Spleen (tissue), 11 donors: ENCODE data around the gene MSANTD1. TPM values are rescaled to one million over a fixed set of nuclear protein-coding genes. Genes with fewer than 3 reads are reported as not detected.

Experiments
- DNase-seq: peaks from one replicate; pipeline ENCODE4 v3.0.0-alpha.2; 2020
- H3K27ac ChIP-seq, 8 donors: fragments of 200-600 bp; sonication (generic) in 7 of 8; 1 replicate in 4 of 8; 2 replicates in 4 of 8; pipeline versions ENCODE4 v1.5.0 to v1.8.0; 2016 to 2021; ENCODE audit warnings: inconsistent platforms in 4 of 8, mild to moderate bottlenecking in 4 of 8, moderate library complexity in 1 of 8
- H3K27me3 ChIP-seq, 7 donors: fragments of 200-600 bp; sonication (generic) in 6 of 7; replicated peaks in 1 of 7; 1 replicate in 4 of 7; 2 replicates in 3 of 7; pipeline versions ENCODE4 v1.5.0 to v1.8.0; 2016 to 2021; ENCODE audit warnings: inconsistent platforms in 3 of 7, mild to moderate bottlenecking in 1 of 7
- H3K36me3 ChIP-seq, 6 donors: fragments of 200-600 bp; sonication (generic) in 5 of 6; 1 replicate in 4 of 6; 2 replicates in 2 of 6; pipeline versions ENCODE4 v1.5.0 to v1.8.0; 2016 to 2021; ENCODE audit warnings: inconsistent platforms in 2 of 6
- H3K4me1 ChIP-seq, 6 donors: fragments of 200-600 bp; sonication (generic) in 5 of 6; 1 replicate in 3 of 6; 2 replicates in 3 of 6; pipeline versions ENCODE4 v1.5.0 to v1.8.0; 2016 to 2021; ENCODE audit warnings: inconsistent platforms in 3 of 6
- H3K4me3 ChIP-seq, 8 donors: fragments of 200-600 bp; sonication (generic) in 7 of 8; 1 replicate in 4 of 8; 2 replicates in 4 of 8; pipeline versions ENCODE4 v1.5.0 to v1.8.0; 2016 to 2021; ENCODE audit warnings: inconsistent platforms in 4 of 8, mild to moderate bottlenecking in 4 of 8, moderate library complexity in 2 of 8
- H3K9me3 ChIP-seq, 8 donors: fragments of 200-600 bp; sonication (generic) in 7 of 8; 1 replicate in 4 of 8; 2 replicates in 4 of 8; pipeline versions ENCODE4 v1.5.0 to v1.8.0; 2016 to 2021; ENCODE audit warnings: inconsistent platforms in 4 of 8
- POLR2A ChIP-seq, 3 donors: fragments of 450-650 bp; IDR thresholded peaks; one replicate each; pipeline ENCODE4 v1.5.1; 2017; ENCODE audit warnings: antibody characterized with exemption in 3 of 3, mild to moderate bottlenecking in 1 of 3
- POLR2AphosphoS5 ChIP-seq, 3 donors: sonication (generic); formaldehyde crosslinking; IDR thresholded peaks; one replicate each; pipeline ENCODE4 v1.5.1; 2017; ENCODE audit warnings: antibody characterized with exemption in 3 of 3
- WGBS, 5 donors: extraction: QIAGEN DNeasy Blood & Tissue Kit in 3 of 5; methylation state at CpG; one replicate each; pipeline versions ENCODE4 v1.1.5 to v1.1.7; 2013 to 2018; 5-methylcytosine and 5-hydroxymethylcytosine counted together
- intact Hi-C: fragments of 100-400 bp; cut with DNase I; formaldehyde crosslinking; loops from one replicate; pipeline ENCODE4 v1.15.0; 2023; ENCODE audit warnings: low total_unique reads
- polyA plus RNA-seq, 3 donors: library from polyadenylated mRNA; stranded (reverse); fragments of 200-250 nt; gene quantifications; one replicate each; pipeline ENCODE4 v1.2.1, GENCODE V29; 2013
- total RNA-seq, 7 donors: library from RNA; depleted of rRNA in 3 of 7; stranded (reverse); fragments of >200 nt in 3 of 7; fragmentation: NEBNext Ultra II Directional in 4 of 7; extraction: Animal tissue kit (Norgen Biotek cat#: 25700) in 4 of 7; gene quantifications; one replicate each; pipeline versions ENCODE4 v1.1.0 to v1.2.1, GENCODE V29; 2016 to 2021
- TF ChIP-seq, protein P1 (sequence below), 11 experiments: fragments of 200-600 bp in 7 of 11; fragments of 450-650 bp in 4 of 11; sonication (generic) in 4 of 11; IDR thresholded peaks in 8 of 11; conservative IDR thresholded peaks in 3 of 11; 1 replicate in 7 of 11; 2 replicates in 4 of 11; pipeline versions ENCODE4 v1.4.0 to v1.8.0; 2016 to 2021; ENCODE audit warnings: antibody characterized with exemption in 11 of 11, inconsistent platforms in 4 of 11, mild to moderate bottlenecking in 1 of 11
- donor health status: healthy with polysubstance abuse.
- donor health status: DM: no; HTN: no; CAD: no; lungs with moderate emphysema.
- donor health status: DM: no; HTN: no; CAD: no.
- donor health status: Bipolar disorder and iron deficiency.
- donor health status: healthy.
- donor health status: DM: no; HTN: no; CAD: no.
- donor health status: DM: yes; HTN: yes; CAD: no.

Gene MSANTD1
- total and polyA plus RNA-seq, 10 donors, result 0.41 to 2.8 (median 1.8) TPM

DNA sequence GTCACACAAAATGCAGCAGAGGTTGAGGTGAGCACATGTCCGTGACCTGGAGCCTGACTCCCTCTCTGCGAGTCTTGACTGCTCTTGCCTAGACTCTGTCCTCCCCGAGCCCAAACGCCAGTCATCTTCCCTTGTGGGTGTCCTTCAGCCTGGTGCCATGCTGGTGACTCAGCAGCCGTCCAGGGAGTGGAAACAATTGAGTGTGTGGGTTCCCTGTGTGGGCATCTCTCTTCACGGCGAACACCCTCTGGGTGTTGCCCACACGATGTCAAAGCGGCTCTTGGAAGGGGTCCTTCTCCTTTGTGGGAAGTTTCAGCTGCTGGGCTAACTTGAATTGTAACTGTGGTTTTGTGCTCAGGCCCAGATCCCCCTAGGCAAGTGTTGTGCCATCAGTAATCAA lies 17.5 kb upstream of the MSANTD1 start:
- H3K27ac ChIP-seq, result no peak overlapping the region

DNA sequence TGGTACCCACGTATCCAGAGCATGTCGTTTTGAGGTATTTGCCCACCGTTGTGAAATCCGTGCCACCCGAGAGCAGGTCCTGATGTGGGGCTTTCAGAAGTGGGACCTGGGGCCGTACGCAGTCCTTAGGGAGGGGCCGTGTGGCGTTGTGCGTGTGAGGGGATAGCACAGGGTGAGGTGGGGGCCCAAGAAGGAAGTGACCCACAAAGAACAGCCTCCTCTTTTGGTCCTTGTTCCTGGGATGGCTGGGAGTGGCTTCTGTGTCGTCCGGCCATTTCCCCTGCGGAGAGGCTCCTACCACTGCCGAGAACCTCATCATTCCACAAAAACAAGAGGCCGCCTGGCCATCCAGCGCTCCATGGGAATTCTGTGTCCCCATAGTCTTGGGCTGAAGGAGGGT lies 17.0 kb upstream of the MSANTD1 start:
- no peak overlapping the region for H3K4me3 ChIP-seq
- TF ChIP-seq, protein P1, sequence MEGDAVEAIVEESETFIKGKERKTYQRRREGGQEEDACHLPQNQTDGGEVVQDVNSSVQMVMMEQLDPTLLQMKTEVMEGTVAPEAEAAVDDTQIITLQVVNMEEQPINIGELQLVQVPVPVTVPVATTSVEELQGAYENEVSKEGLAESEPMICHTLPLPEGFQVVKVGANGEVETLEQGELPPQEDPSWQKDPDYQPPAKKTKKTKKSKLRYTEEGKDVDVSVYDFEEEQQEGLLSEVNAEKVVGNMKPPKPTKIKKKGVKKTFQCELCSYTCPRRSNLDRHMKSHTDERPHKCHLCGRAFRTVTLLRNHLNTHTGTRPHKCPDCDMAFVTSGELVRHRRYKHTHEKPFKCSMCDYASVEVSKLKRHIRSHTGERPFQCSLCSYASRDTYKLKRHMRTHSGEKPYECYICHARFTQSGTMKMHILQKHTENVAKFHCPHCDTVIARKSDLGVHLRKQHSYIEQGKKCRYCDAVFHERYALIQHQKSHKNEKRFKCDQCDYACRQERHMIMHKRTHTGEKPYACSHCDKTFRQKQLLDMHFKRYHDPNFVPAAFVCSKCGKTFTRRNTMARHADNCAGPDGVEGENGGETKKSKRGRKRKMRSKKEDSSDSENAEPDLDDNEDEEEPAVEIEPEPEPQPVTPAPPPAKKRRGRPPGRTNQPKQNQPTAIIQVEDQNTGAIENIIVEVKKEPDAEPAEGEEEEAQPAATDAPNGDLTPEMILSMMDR (IDR thresholded peaks at IDR 0.05 in 8 of 11, conservative IDR thresholded peaks at IDR 0.05 in 3 of 11), result no peak
- TF ChIP-seq POLR2A (IDR thresholded peaks at IDR 0.05) (no peak), POLR2AphosphoS5 (IDR thresholded peaks at IDR 0.05) (no peak)
- H3K4me1 ChIP-seq, result peaks cover 0 to under 1% (median under 1%) of the 10 kb centered on the region in 6 donors
- 90 to 96% (median 93%) methylated on average over 16 of the region's 16 CpGs for WGBS, 5 donors
- peaks cover 6 to 96% (median 91%) of the 10 kb centered on the region in 6 donors for H3K36me3 ChIP-seq
- no peaks in the 10 kb centered on the region for H3K9me3 ChIP-seq
- H3K27ac ChIP-seq, result no peak overlapping the region
- DNase-seq, result no peak
- intact Hi-C loops, result no loop called here
- H3K27me3 ChIP-seq, result no peaks in the 10 kb centered on the region

More for the DNA sequence above, 17.5 kb upstream of the MSANTD1 start:
- peaks cover 6 to 96% (median 87%) of the 10 kb centered on the region in 6 donors for H3K36me3 ChIP-seq
- WGBS, 5 donors, result 79 to 90% (median 84%) methylated on average over 5 to 9 of the region's 9 CpGs
- TF ChIP-seq POLR2A (IDR thresholded peaks at IDR 0.05) (no peak), POLR2AphosphoS5 (IDR thresholded peaks at IDR 0.05) (peak in 1 of 3 donors; percentile 7)
- no peaks in the 10 kb centered on the region for H3K9me3 ChIP-seq
- no peak overlapping the region for H3K4me3 ChIP-seq
- intact Hi-C loops, result no loop called here
- H3K4me1 ChIP-seq, result peaks cover 0 to 6% (median 3%) of the 10 kb centered on the region in 6 donors
- no peaks in the 10 kb centered on the region for H3K27me3 ChIP-seq
- no peak for DNase-seq

DNA sequence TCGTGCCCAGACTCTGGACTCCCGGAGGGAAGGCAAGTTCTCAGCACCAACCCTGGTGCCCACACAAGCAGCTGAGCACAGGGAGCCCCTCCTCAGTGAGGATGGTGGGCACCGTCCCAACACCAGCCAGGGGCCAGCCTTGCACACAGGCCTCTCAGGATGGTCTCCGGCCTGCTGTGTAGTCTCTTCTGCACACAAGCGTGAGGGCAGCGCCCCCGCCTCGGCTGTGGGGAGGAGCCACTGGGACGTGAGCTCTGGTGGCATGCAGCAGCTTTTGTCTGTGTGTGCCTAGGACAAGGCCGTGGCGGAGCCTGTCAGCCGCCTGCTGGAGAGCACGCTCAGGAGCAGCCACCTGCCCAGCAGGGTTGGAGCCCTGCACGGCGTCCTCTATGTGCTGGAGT lies 16.1 kb upstream of the MSANTD1 start:
- H3K4me3 ChIP-seq, result no peak overlapping the region
- H3K27me3 ChIP-seq, result no peaks in the 10 kb centered on the region
- DNase-seq, result no peak
- intact Hi-C loops, result no loop called here
- no peak overlapping the region for H3K27ac ChIP-seq
- 90 to 100% (median 94%) methylated on average over 1 to 15 of the region's 15 CpGs for WGBS, 5 donors
- peak in 2 of 3 donors; percentile 16 to 42 for TF ChIP-seq POLR2AphosphoS5 (IDR thresholded peaks at IDR 0.05)
- TF ChIP-seq, protein P1 (IDR thresholded peaks at IDR 0.05 in 8 of 11, conservative IDR thresholded peaks at IDR 0.05 in 3 of 11), result no peak
- no peaks in the 10 kb centered on the region for H3K4me1 ChIP-seq
- peaks cover 6 to 100% (median 95%) of the 10 kb centered on the region in 6 donors for H3K36me3 ChIP-seq
- no peaks in the 10 kb centered on the region for H3K9me3 ChIP-seq

DNA sequence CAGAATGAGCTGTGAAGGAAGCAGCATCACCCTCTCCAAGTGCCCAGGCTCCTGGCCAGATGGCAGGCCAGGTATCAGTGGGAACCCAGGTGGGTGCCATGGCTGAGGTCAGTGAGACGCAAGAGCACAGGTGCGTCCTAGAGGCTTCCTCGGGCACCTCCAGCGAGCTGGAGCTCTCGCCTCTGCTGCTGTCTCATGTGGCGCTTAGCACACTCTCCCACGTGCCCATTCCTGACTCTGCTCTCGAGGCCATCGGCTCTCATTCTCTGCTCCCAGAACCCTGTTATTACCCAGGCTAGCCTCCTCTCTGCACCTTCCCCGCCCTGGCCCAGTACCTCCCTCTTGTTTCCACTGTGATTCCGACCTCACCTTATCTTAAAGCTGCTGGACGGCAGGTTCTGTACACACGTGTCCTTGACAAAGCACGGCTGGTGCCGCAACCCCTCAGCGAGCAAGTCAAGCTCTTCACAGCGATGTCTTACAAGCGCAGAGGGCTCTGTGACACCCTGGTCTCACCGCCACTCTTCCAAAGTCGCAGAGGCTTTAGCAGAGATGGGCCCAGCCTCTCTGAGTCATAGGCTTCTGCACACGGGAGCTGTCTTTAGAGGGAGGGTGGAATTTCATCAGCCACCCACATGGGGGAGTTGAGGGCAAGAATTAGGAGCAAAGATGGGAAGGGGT lies 15.4 kb upstream of the MSANTD1 start:
- WGBS, 5 donors, result 93 to 95% (median 93%) methylated on average over 18 to 21 of the region's 21 CpGs

More for the DNA sequence above, 15.4 kb upstream of the MSANTD1 start:
- no peak for DNase-seq
- no peaks in the 10 kb centered on the region for H3K4me1 ChIP-seq
- TF ChIP-seq POLR2A (IDR thresholded peaks at IDR 0.05) (no peak), POLR2AphosphoS5 (IDR thresholded peaks at IDR 0.05) (no peak)
- TF ChIP-seq, protein P1 (IDR thresholded peaks at IDR 0.05 in 8 of 11, conservative IDR thresholded peaks at IDR 0.05 in 3 of 11), result no peak
- no peaks in the 10 kb centered on the region for H3K9me3 ChIP-seq
- no peak overlapping the region for H3K27ac ChIP-seq
- H3K4me3 ChIP-seq, result no peak overlapping the region
- intact Hi-C loops, result no loop called here
- H3K27me3 ChIP-seq, result no peaks in the 10 kb centered on the region
- H3K36me3 ChIP-seq, result peaks cover 6 to 100% (median 95%) of the 10 kb centered on the region in 6 donors
